HCT116 (cell line): ENCODE results near the gene SGIP1. TPM values are rescaled to one million over a fixed set of nuclear protein-coding genes. Genes with fewer than 3 reads are reported as not detected.

Experiments used
- ATAC-seq: fragments of 200-7000 bp; cut with Tn5 transposase; 2 replicates; pipeline ENCODE4 v1.9.1; 2020; ENCODE audit warnings: mild to moderate bottlenecking, moderate library complexity
- BruUV-seq: library from RNA; stranded (reverse); fragments of 400-500 nt; replicated peaks from 2 replicates; lab custom pipeline; 2021; lab: Mats Ljungman, UMichigan
- CTCF ChIA-PET: fragments of 300-600 bp; sonication (Branson Sonifier 250); formaldehyde crosslinking; loops from one replicate; lab custom pipeline; 2021; ENCODE audit warnings: antibody characterized with exemption; lab: Charles Lee
- POLR2A ChIA-PET: fragments of 300-600, 350-600 bp; sonication (Branson Sonifier 250); formaldehyde crosslinking; loops from one replicate; lab custom pipeline; 2021; ENCODE audit warnings: antibody characterized with exemption; lab: Charles Lee
- RAD21 ChIA-PET, 2 experiments: fragments of 300-600 bp; sonication (Branson Sonifier 250); formaldehyde crosslinking; loops; one replicate each; lab custom pipeline; 2023; ENCODE audit warnings: low total read pairs in 2 of 2; ENCODE audit not compliant: uncharacterized antibody in 2 of 2, unreplicated experiment in 2 of 2, low non-redundant PET in 1 of 2; lab: Charles Lee
- DNase-seq: peaks from one replicate; pipeline ENCODE4 v3.0.0-alpha.2; 2010; ENCODE audit warnings: low read depth, low spot score
- H2AFZ ChIP-seq: fragments of 200-600 bp; shearing (Covaris generic), sonication (generic); 2 replicates; pipeline ENCODE4 v1.6.1; 2017; ENCODE audit warnings: low read depth, mixed run types, mixed read lengths, antibody characterized with exemption, low read length; ENCODE audit not compliant: poor library complexity, severe bottlenecking
- H3K27ac ChIP-seq: 2 replicates; pipeline ENCODE4 v1.5.1; 2012; ENCODE audit warnings: low read depth, low read length
- H3K27me3 ChIP-seq: fragments of 200-600 bp; sonication (generic); 2 replicates; pipeline ENCODE4 v1.6.1; 2016; ENCODE audit warnings: mixed run types, low read length, mixed read lengths; ENCODE audit not compliant: insufficient read depth
- H3K36me3 ChIP-seq, 2 experiments: fragments of 200-500 bp in 1 of 2; fragments of 200-600 bp in 1 of 2; sonication (Bioruptor generic) in 1 of 2; sonication (generic) in 1 of 2; 2 replicates each; pipeline versions ENCODE4 v1.5.1 to v1.6.1; 2014 to 2016; ENCODE audit warnings: low read length in 2 of 2, inconsistent platforms in 1 of 2, mixed read lengths in 1 of 2, mixed run types in 1 of 2; ENCODE audit not compliant: insufficient read depth in 2 of 2, control insufficient read depth in 1 of 2
- H3K4me1 ChIP-seq, 2 experiments: fragments of 200-600 bp in 1 of 2; sonication (generic) in 1 of 2; 2 replicates each; pipeline versions ENCODE4 v1.5.1 to v1.6.1; 2012 to 2017; ENCODE audit warnings: low read length in 2 of 2, inconsistent platforms in 1 of 2, mild to moderate bottlenecking in 1 of 2, mixed read lengths in 1 of 2, mixed run types in 1 of 2, moderate library complexity in 1 of 2; ENCODE audit not compliant: insufficient read depth in 2 of 2, control insufficient read depth in 1 of 2
- H3K4me2 ChIP-seq: fragments of 200-600 bp; sonication (generic); 2 replicates; pipeline ENCODE4 v1.6.1; 2017; ENCODE audit warnings: mixed run types, low read length, mixed read lengths
- H3K4me3 ChIP-seq, 2 experiments: fragments of 200-600 bp in 1 of 2; sonication (generic) in 1 of 2; replicated peaks in 1 of 2; 2 replicates each; pipeline ENCODE4 v1.5.1; 2011 to 2016; ENCODE audit warnings: low read length in 2 of 2, control low read depth in 1 of 2, low read depth in 1 of 2, mild to moderate bottlenecking in 1 of 2, mixed read lengths in 1 of 2, mixed run types in 1 of 2
- H3K79me2 ChIP-seq: fragments of 200-600 bp; sonication (generic); 2 replicates; pipeline ENCODE4 v1.6.1; 2017; ENCODE audit warnings: mild to moderate bottlenecking, mixed run types, low read length, moderate library complexity, mixed read lengths; ENCODE audit not compliant: insufficient read depth
- H3K9ac ChIP-seq: fragments of 200-600 bp; sonication (generic); 2 replicates; pipeline ENCODE4 v1.6.1; 2016; ENCODE audit warnings: low read length, mixed read lengths
- H3K9me2 ChIP-seq: fragments of 200-600 bp; sonication (generic), shearing (Covaris generic); 2 replicates; pipeline ENCODE4 v1.6.1; 2017; ENCODE audit warnings: mixed run types, mild to moderate bottlenecking, moderate library complexity; ENCODE audit not compliant: insufficient read depth
- H3K9me3 ChIP-seq, 2 experiments: fragments of 200-500 bp in 1 of 2; fragments of 200-600 bp in 1 of 2; sonication (Bioruptor generic) in 1 of 2; sonication (generic) in 1 of 2; 2 replicates each; pipeline ENCODE4 v1.6.1; 2014 to 2017; ENCODE audit warnings: low read length in 2 of 2, mixed read lengths in 2 of 2, inconsistent platforms in 1 of 2, low read depth in 1 of 2, mild to moderate bottlenecking in 1 of 2, mixed run types in 1 of 2, moderate library complexity in 1 of 2; ENCODE audit not compliant: control insufficient read depth in 1 of 2, insufficient read depth in 1 of 2
- H4K20me1 ChIP-seq: fragments of 200-600 bp; sonication (generic), shearing (Covaris generic); 2 replicates; pipeline ENCODE4 v1.6.1; 2017; ENCODE audit warnings: mixed run types, mild to moderate bottlenecking, moderate library complexity; ENCODE audit not compliant: insufficient read depth
- CBX3 ChIP-seq: IDR thresholded peaks from 2 replicates; pipeline ENCODE4 v1.6.1; 2012; ENCODE audit warnings: low read depth
- CEBPB ChIP-seq: IDR thresholded peaks from 2 replicates; pipeline ENCODE4 v1.6.1; 2012; ENCODE audit warnings: low read depth
- MAX ChIP-seq: IDR thresholded peaks from 2 replicates; pipeline ENCODE4 v1.6.1; 2012
- POLR2A ChIP-seq: IDR thresholded peaks from 2 replicates; pipeline ENCODE4 v1.7.0; 2011; ENCODE audit warnings: borderline replicate concordance; ENCODE audit not compliant: insufficient read depth, insufficient read length; ENCODE audit errors: extremely low read depth
- RAD21 ChIP-seq: IDR thresholded peaks from 2 replicates; pipeline ENCODE4 v1.6.1; 2012; ENCODE audit warnings: low read depth, mild to moderate bottlenecking
- REST ChIP-seq: IDR thresholded peaks from 2 replicates; pipeline ENCODE4 v1.6.1; 2012; ENCODE audit warnings: low read depth
- SP1 ChIP-seq: IDR thresholded peaks from 2 replicates; pipeline ENCODE4 v1.6.1; 2012; ENCODE audit warnings: low read depth
- SRF ChIP-seq: IDR thresholded peaks from 2 replicates; pipeline ENCODE4 v1.6.1; 2012; ENCODE audit warnings: low read depth
- TCF7L2 ChIP-seq: IDR thresholded peaks from 2 replicates; pipeline ENCODE4 v1.7.0; 2011; ENCODE audit warnings: borderline replicate concordance, inconsistent platforms; ENCODE audit not compliant: insufficient read depth, insufficient read length; ENCODE audit errors: extremely low read depth
- ZFX ChIP-seq: fragments of 450-650 bp; IDR thresholded peaks from 2 replicates; pipeline ENCODE4 v1.6.1; 2017
- ZNF274 ChIP-seq: fragments of 200-500 bp; sonication (Bioruptor generic); IDR thresholded peaks from 2 replicates; pipeline ENCODE4 v1.6.1; 2014; ENCODE audit warnings: mild to moderate bottlenecking, low read depth, low read length, inconsistent platforms
- intact Hi-C: fragments of 100-400 bp; cut with micrococcal nuclease; formaldehyde crosslinking; loops from 2 replicates; pipeline ENCODE4 v1.10.0; 2022
- total RNA-seq: library from RNA; stranded (reverse); gene quantifications from one replicate; pipeline ENCODE4 v1.2.1, GENCODE V29; 2021; ENCODE audit not compliant: unreplicated experiment

Gene SGIP1
- total RNA-seq, 1 experiment from 2014 or later, result 0.15 TPM

- BruUV-seq, result no TSS peak
- intact Hi-C loops, result no loop called here
- POLR2A ChIA-PET, result no interaction called here
These were observed 223.8 kb downstream of the SGIP1 start for GRCh38 chr1:66757722-66758240.

GRCh38 chr1:66758241-66758755 is 224.3 kb downstream of the SGIP1 start:
- no peaks in the 10 kb centered on the region for H3K4me1 ChIP-seq
- H3K36me3 ChIP-seq, result no peaks in the 10 kb centered on the region
- no peak overlapping the region for H3K27ac ChIP-seq
- no TSS peak for BruUV-seq
- no peak overlapping the region for H3K4me3 ChIP-seq
- H3K4me2 ChIP-seq, result no peak overlapping the region
- no peaks in the 10 kb centered on the region for H3K27me3 ChIP-seq
- H3K9me2 ChIP-seq, result no peaks in the 10 kb centered on the region
- no peak overlapping the region for H3K9ac ChIP-seq
- no peak for ATAC-seq
- no peaks in the 10 kb centered on the region for H3K9me3 ChIP-seq
- H2AFZ ChIP-seq, result peak overlapping the region; percentile 2
- no peaks in the 10 kb centered on the region for H3K79me2 ChIP-seq
- no peak for DNase-seq
- ChIA-PET CTCF (no interaction called here), POLR2A (no interaction called here), RAD21 (no interaction called here)
- H4K20me1 ChIP-seq, result no peaks in the 10 kb centered on the region
- intact Hi-C loops, result no loop called here
- no peak for TF ChIP-seq REST
- TF ChIP-seq SP1, result no peak
- TF ChIP-seq CEBPB, result no peak
- no peak for TF ChIP-seq POLR2A
- TF ChIP-seq ZNF274, result no peak
- no peak for TF ChIP-seq RAD21
- TF ChIP-seq MAX, result no peak
- no peak for TF ChIP-seq SRF
- no peak for TF ChIP-seq CBX3
- TF ChIP-seq TCF7L2, result no peak
- TF ChIP-seq ZFX, result no peak

More at GRCh38 chr1:66757722-66758240, 223.8 kb downstream of the SGIP1 start:
- ChIA-PET RAD21 (no interaction called here), CTCF (no interaction called here)
- Histone ChIP-seq H3K4me1 (no peaks in the 10 kb centered on the region), H3K4me3 (no peak overlapping the region), H3K27me3 (no peaks in the 10 kb centered on the region), H3K9me2 (no peaks in the 10 kb centered on the region), H2AFZ (no peak overlapping the region), H3K79me2 (no peaks in the 10 kb centered on the region), H3K36me3 (no peaks in the 10 kb centered on the region), H4K20me1 (no peaks in the 10 kb centered on the region), H3K27ac (no peak overlapping the region), H3K9me3 (no peaks in the 10 kb centered on the region), H3K9ac (no peak overlapping the region), H3K4me2 (no peak overlapping the region)
- DNase-seq (no peak), ATAC-seq (no peak)
- no peak for TF ChIP-seq MAX
- no peak for TF ChIP-seq SRF
